CD14-positive monocyte (primary cell): ENCODE measurements around the gene ZRANB1. TPM values are rescaled to one million over a fixed set of nuclear protein-coding genes. Genes with fewer than 3 reads are reported as not detected.

Source experiments
- DNase-seq, 3 donors: peaks; one replicate each; pipeline ENCODE4 v3.0.0-alpha.2; 2011 to 2022
- H2AFZ ChIP-seq: 2 replicates; pipeline ENCODE4 v1.6.0; 2012; ENCODE audit warnings: mild to moderate bottlenecking, low read depth, low read length, inconsistent platforms; ENCODE audit not compliant: insufficient read depth, poor library complexity, severe bottlenecking
- H3K27ac ChIP-seq, 2 donors: 1 replicate in 1 of 2; 2 replicates in 1 of 2; pipeline ENCODE4 v1.5.1; 2012 to 2013; ENCODE audit warnings: low read length in 2 of 2, control low read depth in 1 of 2, inconsistent platforms in 1 of 2, low read depth in 1 of 2, mild to moderate bottlenecking in 1 of 2
- H3K27me3 ChIP-seq, 2 donors: one replicate each; pipeline versions ENCODE4 v1.6.0 to v1.6.1; 2011 to 2013; ENCODE audit warnings: low read length in 2 of 2; ENCODE audit not compliant: control insufficient read depth in 2 of 2, insufficient read depth in 2 of 2
- H3K36me3 ChIP-seq, 2 donors: replicated peaks in 1 of 2; 1 replicate in 1 of 2; 2 replicates in 1 of 2; pipeline versions ENCODE4 v1.5.1 to v1.6.1; 2012 to 2013; ENCODE audit warnings: low read length in 2 of 2, control low read depth in 1 of 2, inconsistent platforms in 1 of 2, mild to moderate bottlenecking in 1 of 2; ENCODE audit not compliant: insufficient read depth in 2 of 2, control insufficient read depth in 1 of 2
- H3K4me1 ChIP-seq, 2 donors: 1 replicate in 1 of 2; 2 replicates in 1 of 2; pipeline versions ENCODE4 v1.5.1 to v1.6.1; 2012 to 2013; ENCODE audit warnings: low read length in 2 of 2, control low read depth in 1 of 2, inconsistent platforms in 1 of 2, mild to moderate bottlenecking in 1 of 2, moderate library complexity in 1 of 2; ENCODE audit not compliant: insufficient read depth in 2 of 2, control insufficient read depth in 1 of 2
- H3K4me2 ChIP-seq: replicated peaks from 2 replicates; pipeline ENCODE3; 2012; ENCODE audit warnings: low read length, moderate library complexity, mild to moderate bottlenecking; ENCODE audit not compliant: poor library complexity, severe bottlenecking; ENCODE audit errors: extremely low read depth
- H3K4me3 ChIP-seq, 3 experiments: fragments of 200-600 bp in 1 of 3; sonication (generic) in 1 of 3; replicated peaks in 1 of 3; 1 replicate in 2 of 3; 2 replicates in 1 of 3; pipeline ENCODE4 v1.5.1; 2011 to 2013; ENCODE audit warnings: low read length in 3 of 3, mild to moderate bottlenecking in 3 of 3, control low read depth in 2 of 3, low read depth in 2 of 3, inconsistent platforms in 1 of 3, moderate library complexity in 1 of 3
- H3K79me2 ChIP-seq: 2 replicates; pipeline ENCODE4 v1.6.0; 2012; ENCODE audit warnings: mild to moderate bottlenecking, control low read depth, inconsistent platforms, low read length, moderate library complexity; ENCODE audit not compliant: insufficient read depth
- H3K9ac ChIP-seq: 2 replicates; pipeline ENCODE4 v1.6.0; 2017; ENCODE audit warnings: low read length, mild to moderate bottlenecking; ENCODE audit not compliant: insufficient read depth, poor library complexity, severe bottlenecking
- H3K9me3 ChIP-seq, 2 donors: replicated peaks in 1 of 2; 1 replicate in 1 of 2; 2 replicates in 1 of 2; pipeline versions ENCODE4 v1.5.1 to v1.6.1; 2012 to 2013; ENCODE audit warnings: low read length in 2 of 2, control low read depth in 1 of 2; ENCODE audit not compliant: control insufficient read depth in 1 of 2, insufficient read depth in 1 of 2
- H4K20me1 ChIP-seq: 2 replicates; pipeline ENCODE4 v1.6.0; 2012; ENCODE audit warnings: mild to moderate bottlenecking, low read length, control low read depth, moderate library complexity; ENCODE audit not compliant: insufficient read depth
- H3K27ac Mint-ChIP-seq, 7 donors: one replicate each; pipeline ENCODE4 v1.8.0; 2020; ENCODE audit warnings: mild to moderate bottlenecking in 7 of 7, mixed read lengths in 7 of 7, moderate library complexity in 6 of 7, inconsistent platforms in 2 of 7
- H3K27me3 Mint-ChIP-seq, 3 donors: one replicate each; pipeline ENCODE4 v1.8.0; 2021 to 2022; ENCODE audit warnings: low read depth in 3 of 3, mild to moderate bottlenecking in 3 of 3, mixed read lengths in 3 of 3, moderate library complexity in 3 of 3, inconsistent platforms in 1 of 3
- H3K36me3 Mint-ChIP-seq, 2 donors: one replicate each; pipeline ENCODE4 v1.8.0; 2020; ENCODE audit warnings: mixed read lengths in 2 of 2, inconsistent platforms in 1 of 2, mild to moderate bottlenecking in 1 of 2
- H3K4me1 Mint-ChIP-seq: one replicate; pipeline ENCODE4 v1.8.0; 2020; ENCODE audit warnings: mild to moderate bottlenecking, mixed read lengths
- H3K4me3 Mint-ChIP-seq, 2 donors: one replicate each; pipeline ENCODE4 v1.8.0; 2020; ENCODE audit warnings: mild to moderate bottlenecking in 2 of 2, mixed read lengths in 2 of 2, moderate library complexity in 1 of 2
- H3K9me3 Mint-ChIP-seq, 7 donors: one replicate each; pipeline ENCODE4 v1.8.0; 2020 to 2022; ENCODE audit warnings: mixed read lengths in 7 of 7, mild to moderate bottlenecking in 6 of 7, moderate library complexity in 6 of 7, inconsistent platforms in 2 of 7
- CTCF ChIP-seq: fragments of 200-600 bp; IDR thresholded peaks from one replicate; pipeline ENCODE4 v1.8.0; 2022; ENCODE audit warnings: antibody characterized with exemption, mild to moderate bottlenecking
- WGBS: methylation state at CpG from one replicate; pipeline ENCODE4 v1.1.5; 2013; ENCODE audit warnings: missing lambda C conversion rate; ENCODE audit not compliant: insufficient coverage; 5-methylcytosine and 5-hydroxymethylcytosine counted together
- intact Hi-C, 2 donors: fragments of 100-400 bp; cut with micrococcal nuclease; formaldehyde crosslinking; loops; one replicate each; pipeline versions ENCODE4 v1.15.0 to v1.15.1; 2023
- polyA plus RNA-seq, 3 donors: library from polyadenylated mRNA; depleted of rRNA in 1 of 3; unstranded in 2 of 3; stranded (reverse) in 1 of 3; fragments of 300-500 nt in 2 of 3; fragments of >200 nt in 1 of 3; fragmentation: Illumina TruSeq in 2 of 3; gene quantifications; 1 replicate in 2 of 3; 2 replicates in 1 of 3; pipeline ENCODE4 v1.2.3, GENCODE V29; 2012 to 2021

Gene ZRANB1
- polyA plus RNA-seq, 3 donors = 2.7 to 5.6 (median 3.1) TPM

GRCh38 chr10:124943301-124944092 is 1.6 kb downstream of the ZRANB1 start:
- peak overlapping the region in 5 of 7 donors; percentile 30 to 83 (median 36) for H3K27ac Mint-ChIP-seq
- H3K9ac ChIP-seq = no peak overlapping the region
- peaks cover 100% of the 10 kb centered on the region for H4K20me1 ChIP-seq

GRCh38 chr10:124944982-124945381 is 3.1 kb downstream of the ZRANB1 start:
- H3K79me2 ChIP-seq = peaks cover 90% of the 10 kb centered on the region
- no CpG with 5 or more reads among the region's 2 CpGs for WGBS
- H3K9ac ChIP-seq = no peak overlapping the region
- no peaks in the 10 kb centered on the region for H3K27me3 Mint-ChIP-seq
- no peak for DNase-seq
- no peaks in the 10 kb centered on the region for H3K27me3 ChIP-seq
- intact Hi-C loops = no loop called here
- H3K9me3 ChIP-seq = no peaks in the 10 kb centered on the region
- no peak overlapping the region for H3K27ac ChIP-seq
- no peak overlapping the region for H3K4me2 ChIP-seq
- no peak overlapping the region for H2AFZ ChIP-seq
- no peak for TF ChIP-seq CTCF
- peaks cover 4 to 35% of the 10 kb centered on the region in 2 donors for H3K36me3 ChIP-seq
- peak overlapping the region in 1 of 7 donors; percentile 79 for H3K27ac Mint-ChIP-seq
- H3K4me3 ChIP-seq = no peak overlapping the region
- no peaks in the 10 kb centered on the region for H3K9me3 Mint-ChIP-seq
- peaks cover 5 to 18% of the 10 kb centered on the region in 2 donors for H3K4me1 ChIP-seq
- peaks cover 95% of the 10 kb centered on the region for H4K20me1 ChIP-seq
- peaks cover 25 to 26% of the 10 kb centered on the region in 2 donors for H3K36me3 Mint-ChIP-seq
- no peak overlapping the region for H3K4me3 Mint-ChIP-seq
- peaks cover 26% of the 10 kb centered on the region for H3K4me1 Mint-ChIP-seq

More at GRCh38 chr10:124943301-124944092, 1.6 kb downstream of the ZRANB1 start:
- no peak overlapping the region for H3K4me2 ChIP-seq
- peaks cover 5 to 18% of the 10 kb centered on the region in 2 donors for H3K4me1 ChIP-seq
- H3K27me3 ChIP-seq = no peaks in the 10 kb centered on the region
- peaks cover 92% of the 10 kb centered on the region for H3K79me2 ChIP-seq
- no peaks in the 10 kb centered on the region for H3K9me3 ChIP-seq
- Mint-ChIP-seq H3K4me3 (peak overlapping the region in 1 of 2 donors; percentile 19), H3K9me3 (no peaks in the 10 kb centered on the region), H3K4me1 (peaks cover 26% of the 10 kb centered on the region), H3K27me3 (no peaks in the 10 kb centered on the region), H3K36me3 (peaks cover 15 to 18% of the 10 kb centered on the region in 2 donors)
- TF ChIP-seq CTCF = no peak
- H3K4me3 ChIP-seq = no peak overlapping the region
- 74% methylated on average over 4 of the region's 9 CpGs for WGBS
- H2AFZ ChIP-seq = no peak overlapping the region
- H3K36me3 ChIP-seq = peaks cover 4 to 28% of the 10 kb centered on the region in 2 donors
- intact Hi-C loops = no loop called here
- DNase-seq = no peak
- peak overlapping the region in 1 of 2 donors; percentile 39 for H3K27ac ChIP-seq
